Measurements from ENCODE around the gene SBF1.
"Not testable (repeated sequence)": the region's sequence is repeated elsewhere in the genome, so short reads cannot be mapped to it uniquely, and the experiment has no call there.

Gene SBF1

GRCh38 chr22:50401907-50402306 is 72.9 kb downstream of the SBF1 start:
- DNase-seq (ENCODE audit: low read depth in 1 of 2, low spot score in 1 of 2): no peak

GRCh38 chr22:50400931-50401330 is 73.9 kb downstream of the SBF1 start:
- no peak for DNase-seq (ENCODE audit: low read depth in 1 of 2, low spot score in 1 of 2)

DNA sequence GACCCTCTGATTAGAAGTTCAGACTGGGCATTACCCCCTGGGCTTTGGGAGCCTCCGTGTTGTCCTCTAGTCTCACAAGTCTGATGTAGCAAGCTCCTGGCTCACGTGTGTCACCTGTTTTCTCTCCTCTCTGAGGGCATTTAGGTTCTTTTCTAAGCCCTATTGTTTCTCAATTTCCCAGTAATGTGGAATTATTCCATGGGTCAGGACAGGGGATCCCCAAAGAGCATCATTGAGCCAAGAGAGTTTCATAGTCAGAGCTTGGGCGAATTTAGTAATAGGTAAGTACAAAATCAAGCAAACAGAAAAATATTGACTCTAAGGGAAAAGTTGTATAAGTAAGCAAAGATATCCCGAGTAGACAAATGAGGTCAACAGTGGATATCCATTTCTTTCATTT is 74.4 kb downstream of the SBF1 start:
- DNase-seq (ENCODE audit: low read depth in 1 of 2, low spot score in 1 of 2): no peak

DNA sequence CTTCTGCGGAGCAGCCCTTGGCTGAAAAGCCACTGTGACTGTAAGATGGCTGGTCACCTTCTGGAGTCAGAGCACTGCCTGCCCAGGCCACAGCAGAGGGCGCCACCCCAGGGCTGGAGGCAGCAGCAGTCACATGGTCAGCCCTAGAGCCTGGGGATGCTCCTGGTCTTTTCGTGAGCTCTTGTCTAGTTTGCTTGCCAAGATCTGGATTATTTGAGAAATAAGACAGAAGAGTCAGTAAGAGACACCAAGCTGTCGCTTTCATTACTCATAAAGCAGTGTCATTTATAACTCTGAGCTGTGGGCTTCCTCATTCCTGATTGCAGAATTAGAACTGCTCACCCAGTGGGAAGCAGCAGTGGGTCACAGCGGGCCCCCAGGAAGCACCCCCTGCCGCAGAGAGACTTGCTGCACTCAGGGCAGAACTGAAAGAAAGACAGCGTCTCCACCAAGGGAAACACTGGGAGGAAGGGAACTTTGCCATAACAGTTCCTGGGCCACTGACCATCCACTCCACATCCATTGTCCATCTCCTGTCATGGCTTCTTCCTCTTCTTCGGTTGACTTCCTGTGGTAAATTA is 75.0 kb downstream of the SBF1 start:
- DNase-seq (ENCODE audit: low read depth in 1 of 2, low spot score in 1 of 2): no peak

GRCh38 chr22:50398831-50399648 is 75.8 kb downstream of the SBF1 start:
- DNase-seq (ENCODE audit: low read depth in 1 of 2, low spot score in 1 of 2): no peak

DNA sequence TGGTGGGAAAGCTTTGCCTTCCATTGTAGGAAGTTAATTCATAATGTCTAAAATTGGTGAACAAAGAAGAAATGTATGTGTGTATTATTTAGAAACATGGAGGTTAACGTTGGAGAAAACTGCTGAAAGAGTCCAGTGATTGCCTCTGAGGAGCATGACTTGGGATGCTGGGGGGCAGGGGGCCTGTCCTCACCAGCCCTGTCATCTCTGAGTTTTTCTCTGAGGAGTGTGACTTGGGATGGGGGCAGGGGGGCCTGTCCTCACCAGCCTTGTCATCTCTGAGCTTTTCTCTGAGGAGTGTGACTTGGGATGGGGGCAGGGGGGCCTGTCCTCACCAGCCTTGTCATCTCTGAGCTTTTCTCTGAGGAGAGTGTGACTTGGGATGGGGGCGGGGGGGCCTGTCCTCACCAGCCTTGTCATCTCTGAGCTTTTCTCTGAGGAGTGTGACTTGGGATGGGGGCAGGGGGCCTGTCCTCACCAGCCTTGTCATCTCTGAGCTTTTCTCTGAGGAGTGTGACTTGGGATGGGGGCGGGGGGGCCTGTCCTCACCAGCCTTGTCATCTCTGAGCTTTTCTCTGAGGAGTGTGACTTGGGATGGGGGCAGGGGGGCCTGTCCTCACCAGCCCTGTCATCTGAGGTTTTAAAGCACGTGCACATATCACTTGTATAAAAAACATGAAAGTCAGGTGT is 77.3 kb downstream of the SBF1 start:
- DNase-seq (ENCODE audit: low read depth in 1 of 2, low spot score in 1 of 2): not testable (repeated sequence)

- DNase-seq (ENCODE audit: low read depth in 1 of 2, low spot score in 1 of 2): no peak
These were observed 78.0 kb downstream of the SBF1 start for GRCh38 chr22:50396751-50397370.

All from activated T-helper 1 cell treated with anti-CD3 and anti-CD28 coated beads, Interleukin-2, amount 50 U/mL, for 16 hours (primary cell).